Measurements from ENCODE around the gene HRH3.

- TF ChIP-seq ZNF121 (tag by site-specific recombination; IDR thresholded peaks at IDR 0.05): no peak
- no peak for TF ChIP-seq REST (tag by site-specific recombination; IDR thresholded peaks at IDR 0.05)
- no peak for TF ChIP-seq CTCF (tag by site-specific recombination; IDR thresholded peaks at IDR 0.05)
- no peak; the same call in 1 of the 2 replicates for TF ChIP-seq YY1 (tag by site-specific recombination; IDR thresholded peaks at IDR 0.05)
- TF ChIP-seq ZNF239 (tag by site-specific recombination; IDR thresholded peaks at IDR 0.05): no peak
- no peak for TF ChIP-seq ZNF830 (tag by site-specific recombination; IDR thresholded peaks at IDR 0.05; ENCODE audit: low read depth)
- TF ChIP-seq ZBTB49 (tag by site-specific recombination; IDR thresholded peaks at IDR 0.05; ENCODE audit: low read depth): no peak
These were observed 54.2 kb downstream of the HRH3 start for GRCh38 chr20:62165762-62166399.

All from HEK293 (cell line).